Measurements from ENCODE around the gene SLC44A3.

- TF ChIP-seq USF2 (IDR thresholded peaks at IDR 0.05; ENCODE audit: borderline replicate concordance, low read depth, low read length) (no peak), CTCF (IDR thresholded peaks at IDR 0.05) (no peak), FOXJ3 (CRISPR knock-in tag; IDR thresholded peaks at IDR 0.05) (no peak), TAF1 (IDR thresholded peaks at IDR 0.05; ENCODE audit: borderline replicate concordance, low read depth, low read length) (no peak), POLR2AphosphoS5 (IDR thresholded peaks at IDR 0.05; ENCODE audit: low read depth, low read length) (no peak), RXRA (IDR thresholded peaks at IDR 0.05; ENCODE audit: borderline replicate concordance, low read depth) (no peak), JUND (IDR thresholded peaks at IDR 0.05) (no peak), REST (IDR thresholded peaks at IDR 0.05; ENCODE audit: low read depth, low read length) (no peak), RAD21 (IDR thresholded peaks at IDR 0.05; ENCODE audit: low read length) (no peak), EZH2phosphoT487 (IDR thresholded peaks at IDR 0.05; ENCODE audit: borderline replicate concordance, low read depth) (no peak), ELF1 (IDR thresholded peaks at IDR 0.05) (no peak), MAX (IDR thresholded peaks at IDR 0.05; ENCODE audit: low read depth) (no peak), FOSL2 (IDR thresholded peaks at IDR 0.05; ENCODE audit: borderline replicate concordance, low read depth) (no peak)
Measured at GRCh38 chr1:94899756-94900155, 79.6 kb downstream of the SLC44A3 start.

Data from SK-N-SH (cell line).